ENCODE results near the gene TADA1.
A peak's percentile ranks its signal among the peaks of the same experiment; 100 is the strongest.
"Not testable (repeated sequence)": the region's sequence is repeated elsewhere in the genome, so short reads cannot be mapped to it uniquely, and the experiment has no call there.

TADA1 gene

DNA sequence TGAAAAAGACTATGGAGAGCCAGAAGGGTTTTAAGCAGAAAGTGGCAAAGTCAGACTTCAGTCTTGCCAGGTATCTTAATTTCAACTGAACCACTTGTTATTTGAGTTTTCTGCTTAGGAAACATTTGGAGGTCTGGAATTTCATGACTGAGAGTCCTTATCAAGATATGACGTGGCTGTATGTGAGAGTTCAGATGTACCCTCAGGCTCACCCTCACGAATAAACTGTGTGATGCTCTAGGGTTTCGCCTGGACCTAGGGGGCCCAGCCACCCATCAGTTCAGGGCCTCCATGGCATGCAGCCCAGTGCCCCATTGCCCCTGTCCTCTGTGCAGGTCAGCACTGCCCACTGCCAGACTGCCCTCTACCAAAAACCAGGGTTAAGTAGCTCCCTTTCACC, 30.6 kb upstream of the TADA1 start:
- H3K4me3 Mint-ChIP-seq: no peak overlapping the region
- no peak overlapping the region for H3K27ac Mint-ChIP-seq
- peaks cover 5% of the 10 kb centered on the region for H3K36me3 Mint-ChIP-seq (ENCODE audit: low read depth)
- H3K4me1 Mint-ChIP-seq (ENCODE audit: low read depth): peaks cover 30% of the 10 kb centered on the region
- peaks cover 9% of the 10 kb centered on the region for H3K27me3 Mint-ChIP-seq (ENCODE audit: low read depth)
- H3K9me3 Mint-ChIP-seq: peaks cover 4% of the 10 kb centered on the region

GRCh38 chr1:166905900-166906299, 29.8 kb upstream of the TADA1 start:
- H3K4me1 Mint-ChIP-seq (ENCODE audit: low read depth): peaks cover 26% of the 10 kb centered on the region
- peaks cover 12% of the 10 kb centered on the region for H3K27me3 Mint-ChIP-seq (ENCODE audit: low read depth)
- H3K27ac Mint-ChIP-seq: peak overlapping the region; percentile 69
- peak overlapping the region; percentile 68 for H3K4me3 Mint-ChIP-seq
- peaks cover 2% of the 10 kb centered on the region for H3K36me3 Mint-ChIP-seq (ENCODE audit: low read depth)
- no peaks in the 10 kb centered on the region for H3K9me3 Mint-ChIP-seq

DNA sequence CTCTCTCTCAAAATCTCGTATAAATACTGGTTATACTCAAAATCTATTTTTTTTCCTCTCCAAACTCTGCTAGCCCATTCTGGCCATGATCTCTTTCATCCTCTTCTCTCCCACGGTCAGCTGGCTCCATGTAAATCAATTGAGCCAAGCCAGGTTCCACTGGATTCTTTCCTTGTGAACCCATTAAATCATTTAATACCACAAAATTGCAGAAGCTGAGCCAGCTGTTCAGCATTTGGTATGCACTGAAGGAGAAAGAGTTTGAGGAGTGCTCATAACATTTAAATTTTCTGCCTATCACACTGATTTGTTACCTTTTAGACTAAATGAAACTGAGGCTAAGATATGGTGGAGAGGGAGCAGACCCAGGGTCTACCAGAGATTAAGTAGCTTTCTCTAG, 29.1 kb upstream of the TADA1 start:
- Mint-ChIP-seq H3K27ac (no peak overlapping the region), H3K4me1 (ENCODE audit: low read depth) (peaks cover 22% of the 10 kb centered on the region), H3K9me3 (no peaks in the 10 kb centered on the region), H3K4me3 (no peak overlapping the region), H3K27me3 (ENCODE audit: low read depth) (peaks cover 15% of the 10 kb centered on the region), H3K36me3 (ENCODE audit: low read depth) (peaks cover 2% of the 10 kb centered on the region)

DNA sequence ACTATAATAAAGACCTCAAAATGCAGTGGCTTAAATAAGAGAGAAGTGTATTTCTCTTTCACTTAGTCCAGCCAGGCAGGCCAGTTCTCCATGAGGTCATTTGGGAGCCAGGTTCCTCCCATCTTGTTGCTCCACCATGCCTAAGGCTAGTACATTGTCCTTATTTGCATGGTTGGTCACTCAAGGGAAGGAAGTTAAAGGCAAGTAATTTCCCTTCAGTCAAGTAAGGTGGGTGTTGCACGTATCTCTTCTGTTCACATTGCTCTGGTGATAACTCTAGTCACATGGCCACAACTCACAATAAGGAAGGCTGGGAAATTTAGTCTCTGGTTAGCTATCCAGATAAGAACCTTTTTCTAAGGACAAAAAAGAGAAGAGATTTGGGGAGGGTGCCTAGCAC, 27.2 kb upstream of the TADA1 start:
- Mint-ChIP-seq H3K27me3 (ENCODE audit: low read depth) (peaks cover 26% of the 10 kb centered on the region), H3K4me3 (no peak overlapping the region), H3K4me1 (ENCODE audit: low read depth) (peaks cover 22% of the 10 kb centered on the region), H3K9me3 (peaks cover 3% of the 10 kb centered on the region), H3K27ac (no peak overlapping the region), H3K36me3 (ENCODE audit: low read depth) (peaks cover 2% of the 10 kb centered on the region)

DNA sequence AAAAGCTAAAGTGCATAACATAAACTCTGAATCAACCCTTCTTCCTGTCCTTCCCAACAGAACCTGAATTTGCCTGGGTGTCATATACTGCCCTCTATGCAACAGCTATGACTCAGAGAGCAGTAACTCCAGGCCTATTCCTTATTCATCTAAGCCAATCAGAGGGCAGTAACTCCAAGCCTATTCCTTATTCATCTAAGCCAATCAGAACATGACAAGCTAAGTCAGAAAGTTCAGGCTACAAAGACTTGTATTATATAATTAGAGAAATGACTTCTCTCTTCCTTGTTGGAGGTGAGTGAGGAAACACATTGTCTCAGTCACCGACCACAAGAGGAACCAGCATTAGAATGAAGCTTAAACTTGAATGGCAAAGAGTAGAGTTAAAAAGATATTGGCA, 26.2 kb upstream of the TADA1 start:
- Mint-ChIP-seq H3K27ac (no peak overlapping the region), H3K9me3 (peaks cover 10% of the 10 kb centered on the region), H3K27me3 (ENCODE audit: low read depth) (peaks cover 27% of the 10 kb centered on the region), H3K36me3 (ENCODE audit: low read depth) (peaks cover 2% of the 10 kb centered on the region), H3K4me3 (no peak overlapping the region), H3K4me1 (ENCODE audit: low read depth) (peaks cover 22% of the 10 kb centered on the region)

GRCh38 chr1:166900987-166901386, 24.9 kb upstream of the TADA1 start:
- Mint-ChIP-seq H3K4me1 (ENCODE audit: low read depth) (peaks cover 17% of the 10 kb centered on the region), H3K36me3 (ENCODE audit: low read depth) (peaks cover 2% of the 10 kb centered on the region), H3K9me3 (peaks cover 15% of the 10 kb centered on the region), H3K27ac (no peak overlapping the region), H3K27me3 (ENCODE audit: low read depth) (peaks cover 30% of the 10 kb centered on the region), H3K4me3 (no peak overlapping the region)

DNA sequence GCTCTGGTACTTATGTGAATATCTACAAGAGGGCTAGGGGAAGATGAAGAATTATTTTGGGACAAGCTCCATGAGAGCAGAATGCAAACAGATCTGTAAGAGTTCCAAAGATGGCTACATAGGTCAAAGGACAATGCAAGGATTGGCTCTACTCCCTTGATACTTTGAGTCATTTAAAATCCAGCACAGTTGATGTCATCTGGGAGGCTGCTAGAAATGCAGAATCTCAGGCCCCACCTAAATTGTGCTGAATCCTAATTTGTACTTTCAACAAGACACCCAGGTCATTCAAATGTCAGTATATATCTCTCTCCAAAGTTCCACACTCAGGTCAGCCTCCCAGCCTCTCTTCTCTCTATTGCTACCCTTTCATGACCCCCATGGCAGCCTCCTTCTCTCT, 23.7 kb upstream of the TADA1 start:
- peaks cover 8% of the 10 kb centered on the region for H3K4me1 Mint-ChIP-seq (ENCODE audit: low read depth)
- H3K27me3 Mint-ChIP-seq (ENCODE audit: low read depth): peaks cover 36% of the 10 kb centered on the region
- no peaks in the 10 kb centered on the region for H3K36me3 Mint-ChIP-seq (ENCODE audit: low read depth)
- H3K27ac Mint-ChIP-seq: no peak overlapping the region
- peaks cover 15% of the 10 kb centered on the region for H3K9me3 Mint-ChIP-seq
- no peak overlapping the region for H3K4me3 Mint-ChIP-seq

- peaks cover 48% of the 10 kb centered on the region for H3K27me3 Mint-ChIP-seq (ENCODE audit: low read depth)
- no peak overlapping the region for H3K27ac Mint-ChIP-seq
- no peaks in the 10 kb centered on the region for H3K36me3 Mint-ChIP-seq (ENCODE audit: low read depth)
- H3K4me1 Mint-ChIP-seq (ENCODE audit: low read depth): no peaks in the 10 kb centered on the region
- H3K9me3 Mint-ChIP-seq: peaks cover 15% of the 10 kb centered on the region
- H3K4me3 Mint-ChIP-seq: no peak overlapping the region
Observed at GRCh38 chr1:166895766-166896165, 19.7 kb upstream of the TADA1 start.

DNA sequence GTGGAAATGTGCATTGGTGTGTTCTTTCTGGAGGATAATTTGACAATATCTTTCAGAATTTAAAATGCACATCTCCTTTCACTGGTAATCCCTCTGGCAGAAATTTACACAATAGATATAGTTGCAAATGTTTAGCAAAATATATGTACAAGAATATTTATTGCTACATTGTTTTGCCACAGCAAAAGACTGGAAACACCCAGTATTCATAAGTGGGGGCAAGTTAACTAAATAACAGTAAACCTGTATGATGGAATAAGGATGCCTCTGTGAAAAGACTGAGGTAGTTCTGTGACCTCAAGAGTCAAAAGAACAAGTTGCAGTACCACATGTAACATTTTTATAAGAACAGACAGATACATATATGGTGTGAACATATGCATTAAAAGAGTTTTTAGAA, 13.7 kb upstream of the TADA1 start:
- Mint-ChIP-seq H3K9me3 (no peaks in the 10 kb centered on the region), H3K4me1 (ENCODE audit: low read depth) (peaks cover 12% of the 10 kb centered on the region), H3K36me3 (ENCODE audit: low read depth) (no peaks in the 10 kb centered on the region), H3K4me3 (no peak overlapping the region), H3K27ac (no peak overlapping the region), H3K27me3 (ENCODE audit: low read depth) (peaks cover 58% of the 10 kb centered on the region)

GRCh38 chr1:166888373-166889111, 12.5 kb upstream of the TADA1 start:
- H3K27me3 Mint-ChIP-seq (ENCODE audit: low read depth): peaks cover 61% of the 10 kb centered on the region
- H3K36me3 Mint-ChIP-seq (ENCODE audit: low read depth): no peaks in the 10 kb centered on the region
- H3K4me1 Mint-ChIP-seq (ENCODE audit: low read depth): peaks cover 20% of the 10 kb centered on the region
- no peak overlapping the region for H3K4me3 Mint-ChIP-seq
- no peaks in the 10 kb centered on the region for H3K9me3 Mint-ChIP-seq
- no peak overlapping the region for H3K27ac Mint-ChIP-seq

DNA sequence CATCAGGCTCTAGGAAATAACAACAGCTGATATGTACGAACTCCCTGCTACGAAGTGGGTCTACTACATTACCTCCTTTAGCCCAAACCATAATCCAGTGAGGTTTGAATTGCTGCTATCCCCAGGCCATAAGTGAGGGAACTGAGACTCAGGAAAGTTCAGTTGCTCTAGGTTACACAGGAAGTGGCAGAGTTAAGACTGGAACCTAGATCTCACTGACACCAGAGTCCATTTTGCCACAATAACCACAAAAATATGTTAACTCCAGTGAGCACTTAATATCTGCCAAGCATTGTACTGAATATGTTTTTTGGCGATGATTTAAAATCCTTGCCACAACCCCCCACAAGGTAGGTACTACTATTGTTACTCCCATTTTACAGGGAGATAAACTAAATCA, 8.9 kb upstream of the TADA1 start:
- H3K4me3 Mint-ChIP-seq: no peak overlapping the region
- H3K9me3 Mint-ChIP-seq: no peaks in the 10 kb centered on the region
- H3K4me1 Mint-ChIP-seq (ENCODE audit: low read depth): peaks cover 18% of the 10 kb centered on the region
- no peak overlapping the region for H3K27ac Mint-ChIP-seq
- no peaks in the 10 kb centered on the region for H3K36me3 Mint-ChIP-seq (ENCODE audit: low read depth)
- peaks cover 65% of the 10 kb centered on the region for H3K27me3 Mint-ChIP-seq (ENCODE audit: low read depth)

GRCh38 chr1:166884040-166884642, 8.1 kb upstream of the TADA1 start:
- H3K27ac Mint-ChIP-seq: no peak overlapping the region
- H3K36me3 Mint-ChIP-seq (ENCODE audit: low read depth): no peaks in the 10 kb centered on the region
- H3K4me1 Mint-ChIP-seq (ENCODE audit: low read depth): peaks cover 16% of the 10 kb centered on the region
- H3K9me3 Mint-ChIP-seq: no peaks in the 10 kb centered on the region
- no peak overlapping the region for H3K4me3 Mint-ChIP-seq
- H3K27me3 Mint-ChIP-seq (ENCODE audit: low read depth): peaks cover 61% of the 10 kb centered on the region

DNA sequence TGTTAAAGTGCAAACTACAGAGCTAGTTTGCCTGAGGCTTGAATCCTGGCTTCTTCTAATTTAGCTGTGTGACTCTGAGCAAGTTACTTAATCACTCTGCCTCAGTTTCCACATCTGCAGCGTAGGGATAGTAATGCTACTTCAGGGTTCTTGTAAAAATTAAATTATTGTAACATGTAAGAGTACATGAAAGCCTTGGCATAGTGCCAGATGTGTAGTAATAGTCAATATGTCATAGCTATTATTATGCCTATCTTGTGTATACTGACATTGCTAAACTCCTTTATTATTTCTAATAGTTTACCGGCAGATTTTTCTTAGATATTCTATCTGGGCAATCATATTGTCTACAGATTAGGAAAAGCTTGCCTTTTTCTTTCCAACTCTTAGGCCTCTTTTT, 6.8 kb upstream of the TADA1 start:
- Mint-ChIP-seq H3K36me3 (ENCODE audit: low read depth) (no peaks in the 10 kb centered on the region), H3K27ac (no peak overlapping the region), H3K9me3 (peaks cover 4% of the 10 kb centered on the region), H3K4me1 (ENCODE audit: low read depth) (peaks cover 16% of the 10 kb centered on the region), H3K27me3 (ENCODE audit: low read depth) (peaks cover 52% of the 10 kb centered on the region), H3K4me3 (no peak overlapping the region)

DNA sequence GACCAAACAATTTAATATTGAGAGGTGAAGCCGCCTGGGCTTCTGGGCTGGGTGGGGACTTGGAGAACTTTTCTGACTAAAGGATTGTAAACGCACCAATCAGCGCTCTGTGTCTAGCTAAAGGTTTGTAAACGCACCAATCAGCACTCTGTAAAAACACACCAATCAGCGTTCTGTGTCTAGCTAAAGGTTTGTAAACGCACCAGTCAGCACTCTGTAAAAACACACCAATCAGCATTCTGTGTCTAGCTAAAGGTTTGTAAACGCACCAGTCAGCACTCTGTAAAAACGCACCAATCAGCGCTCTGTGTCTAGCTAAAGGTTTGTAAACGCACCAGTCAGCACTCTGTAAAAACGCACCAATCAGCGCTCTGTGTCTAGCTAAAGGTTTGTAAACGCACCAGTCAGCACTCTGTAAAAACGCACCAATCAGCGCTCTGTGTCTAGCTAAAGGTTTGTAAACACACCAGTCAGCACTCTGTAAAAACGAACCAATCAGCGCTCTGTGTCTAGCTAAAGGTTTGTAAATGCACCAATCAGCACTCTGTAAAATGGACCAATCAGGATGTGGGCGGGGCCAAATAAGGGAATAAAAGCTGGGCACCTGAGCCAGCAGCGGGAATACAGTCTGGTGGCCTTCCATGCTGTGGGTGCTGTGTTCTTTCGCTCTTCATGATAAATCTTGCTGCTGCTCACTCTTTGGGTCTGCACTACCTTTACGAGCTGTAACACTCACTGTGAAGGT, 2.3 kb upstream of the TADA1 start:
- not testable (repeated sequence) for H3K4me3 Mint-ChIP-seq; H3K9me3 Mint-ChIP-seq; H3K36me3 Mint-ChIP-seq (ENCODE audit: low read depth); H3K27ac Mint-ChIP-seq
- H3K27me3 Mint-ChIP-seq (ENCODE audit: low read depth): peaks cover 28% of the 10 kb centered on the region
- peaks cover 28% of the 10 kb centered on the region for H3K4me1 Mint-ChIP-seq (ENCODE audit: low read depth)

DNA sequence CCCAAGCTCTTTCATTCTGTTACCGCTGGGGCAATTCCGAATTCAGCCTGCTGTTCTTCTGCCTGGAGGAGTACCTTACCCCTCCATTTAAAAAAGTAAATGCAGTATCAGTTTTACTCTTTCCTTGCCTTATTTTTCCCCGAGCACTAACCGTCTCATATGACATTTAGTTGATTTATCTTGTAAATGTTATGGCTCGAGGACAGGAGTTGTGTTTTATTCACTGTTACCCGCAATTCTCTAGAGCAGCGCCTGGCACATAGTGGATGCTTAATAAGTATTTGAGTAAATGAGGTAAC, 425 bp upstream of the TADA1 start:
- H3K27me3 Mint-ChIP-seq (ENCODE audit: low read depth): peaks cover 11% of the 10 kb centered on the region
- H3K4me3 Mint-ChIP-seq: peak overlapping the region; percentile 97
- H3K4me1 Mint-ChIP-seq (ENCODE audit: low read depth): peaks cover 35% of the 10 kb centered on the region
- peak overlapping the region; percentile 96 for H3K27ac Mint-ChIP-seq
- peaks cover 4% of the 10 kb centered on the region for H3K9me3 Mint-ChIP-seq
- H3K36me3 Mint-ChIP-seq (ENCODE audit: low read depth): no peaks in the 10 kb centered on the region
